ENCODE measurements around the gene ATG7.
"Not testable (repeated sequence)": the region's sequence is repeated elsewhere in the genome, so short reads cannot be mapped to it uniquely, and the experiment has no call there.

Gene ATG7

GRCh38 chr3:11509173-11510000 lies 237.2 kb downstream of the ATG7 start:
- Histone ChIP-seq H3K27me3 (ENCODE audit: control insufficient read depth, insufficient read depth, low read length, poor library complexity, severe bottlenecking) (no peaks in the 10 kb centered on the region), H3K4me1 (ENCODE audit: control insufficient read depth, insufficient read depth, low read length) (peaks cover 24% of the 10 kb centered on the region), H3K4me3 (ENCODE audit: insufficient read depth, low read depth, low read length) (no peak overlapping the region), H3K9me3 (ENCODE audit: control insufficient read depth, low read length) (no peaks in the 10 kb centered on the region), H3K36me3 (ENCODE audit: control insufficient read depth, insufficient read depth, low read length) (no peaks in the 10 kb centered on the region), H3K27ac (ENCODE audit: insufficient read depth, low read depth, low read length, poor library complexity, severe bottlenecking) (peak overlapping the region; percentile 58)
- 35 to 38% methylated on average over 9 of the region's 9 CpGs for WGBS, 2 experiments

DNA sequence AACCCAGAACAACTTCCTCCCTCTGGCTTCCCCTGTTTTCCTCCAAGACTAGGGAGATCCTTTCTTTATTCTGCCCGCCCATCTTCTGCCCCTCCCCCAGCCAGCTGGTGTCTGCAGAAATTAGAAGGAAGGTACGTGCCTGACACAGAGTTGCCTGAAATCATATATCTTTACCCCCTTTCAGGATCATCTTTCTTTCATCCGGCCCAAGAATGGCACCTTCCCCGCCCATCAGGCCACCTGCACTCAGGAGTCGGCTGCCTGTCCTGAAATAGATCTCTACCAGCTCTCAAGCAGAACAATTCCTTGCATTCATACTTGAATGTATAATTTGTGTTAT lies 237.8 kb downstream of the ATG7 start:
- peak overlapping the region; percentile 58 for H3K27ac ChIP-seq (ENCODE audit: insufficient read depth, low read depth, low read length, poor library complexity, severe bottlenecking)
- no peaks in the 10 kb centered on the region for H3K36me3 ChIP-seq (ENCODE audit: control insufficient read depth, insufficient read depth, low read length)
- no peaks in the 10 kb centered on the region for H3K9me3 ChIP-seq (ENCODE audit: control insufficient read depth, low read length)
- no peaks in the 10 kb centered on the region for H3K27me3 ChIP-seq (ENCODE audit: control insufficient read depth, insufficient read depth, low read length, poor library complexity, severe bottlenecking)
- H3K4me1 ChIP-seq (ENCODE audit: control insufficient read depth, insufficient read depth, low read length): peaks cover 24% of the 10 kb centered on the region
- 35% methylated on average over 4 to 5 of the region's 5 CpGs for WGBS, 2 experiments
- no peak overlapping the region for H3K4me3 ChIP-seq (ENCODE audit: insufficient read depth, low read depth, low read length)

DNA sequence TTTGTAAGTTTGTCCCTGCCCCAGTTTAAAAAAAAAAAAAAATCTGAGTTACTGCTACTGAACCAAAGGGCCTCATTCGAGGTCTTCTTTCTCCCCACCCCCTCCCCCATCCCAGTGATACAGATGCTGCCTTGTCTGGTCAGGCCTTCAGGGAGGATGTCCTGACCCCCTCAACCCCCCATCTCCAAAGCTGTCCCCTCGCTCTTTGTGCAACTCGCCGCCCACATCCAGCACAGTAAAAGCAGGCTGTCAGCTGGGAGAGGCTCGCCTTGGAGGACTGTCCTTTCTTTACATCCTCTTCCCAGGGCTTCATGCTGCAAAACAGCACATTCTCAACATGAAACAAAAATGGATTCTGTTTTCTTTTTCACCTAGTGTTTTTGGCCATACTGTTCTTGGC lies 238.2 kb downstream of the ATG7 start:
- H3K27me3 ChIP-seq (ENCODE audit: control insufficient read depth, insufficient read depth, low read length, poor library complexity, severe bottlenecking): no peaks in the 10 kb centered on the region
- H3K4me3 ChIP-seq (ENCODE audit: insufficient read depth, low read depth, low read length): no peak overlapping the region
- H3K9me3 ChIP-seq (ENCODE audit: control insufficient read depth, low read length): no peaks in the 10 kb centered on the region
- 45 to 52% methylated on average over 5 of the region's 5 CpGs for WGBS, 2 experiments
- peak overlapping the region; percentile 58 for H3K27ac ChIP-seq (ENCODE audit: insufficient read depth, low read depth, low read length, poor library complexity, severe bottlenecking)
- H3K36me3 ChIP-seq (ENCODE audit: control insufficient read depth, insufficient read depth, low read length): no peaks in the 10 kb centered on the region
- peaks cover 24% of the 10 kb centered on the region for H3K4me1 ChIP-seq (ENCODE audit: control insufficient read depth, insufficient read depth, low read length)

DNA sequence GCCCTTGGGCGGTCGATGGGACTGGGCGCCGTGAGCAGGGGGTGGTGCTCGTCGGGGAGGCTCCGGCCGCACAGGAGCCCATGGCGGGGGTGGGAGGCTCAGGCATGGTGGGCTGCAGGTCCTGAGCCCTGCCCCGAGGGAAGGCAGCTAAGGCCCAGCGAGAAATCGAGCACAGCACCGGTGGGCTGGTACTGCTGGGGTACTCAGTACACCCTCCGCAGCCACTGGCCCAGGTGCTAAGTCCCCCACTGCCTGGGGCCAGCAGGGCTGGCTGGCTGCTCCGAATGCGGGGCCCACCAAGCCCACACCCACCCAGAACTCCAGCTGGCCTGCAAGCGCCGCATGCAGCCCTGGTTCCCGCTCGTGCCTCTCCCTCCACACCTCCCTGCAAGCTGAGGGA lies 239.4 kb downstream of the ATG7 start:
- H3K4me1 ChIP-seq (ENCODE audit: control insufficient read depth, insufficient read depth, low read length): peaks cover 24% of the 10 kb centered on the region
- H3K4me3 ChIP-seq (ENCODE audit: insufficient read depth, low read depth, low read length); H3K27ac ChIP-seq (ENCODE audit: insufficient read depth, low read depth, low read length, poor library complexity, severe bottlenecking); H3K9me3 ChIP-seq (ENCODE audit: control insufficient read depth, low read length); H3K27me3 ChIP-seq (ENCODE audit: control insufficient read depth, insufficient read depth, low read length, poor library complexity, severe bottlenecking); H3K36me3 ChIP-seq (ENCODE audit: control insufficient read depth, insufficient read depth, low read length): not testable (repeated sequence)
- 95% methylated on average over 16 of the region's 20 CpGs for WGBS, 2 experiments

- H3K4me1 ChIP-seq (ENCODE audit: control insufficient read depth, insufficient read depth, low read length): peaks cover 24% of the 10 kb centered on the region
- H3K27ac ChIP-seq (ENCODE audit: insufficient read depth, low read depth, low read length, poor library complexity, severe bottlenecking); H3K36me3 ChIP-seq (ENCODE audit: control insufficient read depth, insufficient read depth, low read length); H3K4me3 ChIP-seq (ENCODE audit: insufficient read depth, low read depth, low read length); H3K9me3 ChIP-seq (ENCODE audit: control insufficient read depth, low read length); H3K27me3 ChIP-seq (ENCODE audit: control insufficient read depth, insufficient read depth, low read length, poor library complexity, severe bottlenecking): not testable (repeated sequence)
- 94 to 95% methylated on average over 27 of the region's 27 CpGs for WGBS, 2 experiments
Measured at GRCh38 chr3:11513125-11513816, 241.1 kb downstream of the ATG7 start.

- Histone ChIP-seq H3K36me3 (ENCODE audit: control insufficient read depth, insufficient read depth, low read length) (no peaks in the 10 kb centered on the region), H3K9me3 (ENCODE audit: control insufficient read depth, low read length) (no peaks in the 10 kb centered on the region), H3K4me1 (ENCODE audit: control insufficient read depth, insufficient read depth, low read length) (peaks cover 19% of the 10 kb centered on the region), H3K27me3 (ENCODE audit: control insufficient read depth, insufficient read depth, low read length, poor library complexity, severe bottlenecking) (no peaks in the 10 kb centered on the region), H3K4me3 (ENCODE audit: insufficient read depth, low read depth, low read length) (no peak overlapping the region), H3K27ac (ENCODE audit: insufficient read depth, low read depth, low read length, poor library complexity, severe bottlenecking) (no peak overlapping the region)
- 90 to 92% methylated on average over 3 of the region's 3 CpGs for WGBS, 2 experiments
Measured at GRCh38 chr3:11513817-11514135, 241.6 kb downstream of the ATG7 start.

- WGBS, 2 experiments: 72 to 75% methylated on average over 7 of the region's 7 CpGs
- no peak overlapping the region for H3K4me3 ChIP-seq (ENCODE audit: insufficient read depth, low read depth, low read length)
- H3K36me3 ChIP-seq (ENCODE audit: control insufficient read depth, insufficient read depth, low read length): no peaks in the 10 kb centered on the region
Measured at GRCh38 chr3:11514191-11514821, 242.1 kb downstream of the ATG7 start.

GRCh38 chr3:11517601-11518000 lies 245.4 kb downstream of the ATG7 start:
- Histone ChIP-seq H3K4me3 (ENCODE audit: insufficient read depth, low read depth, low read length) (no peak overlapping the region), H3K27ac (ENCODE audit: insufficient read depth, low read depth, low read length, poor library complexity, severe bottlenecking) (no peak overlapping the region), H3K9me3 (ENCODE audit: control insufficient read depth, low read length) (no peaks in the 10 kb centered on the region), H3K36me3 (ENCODE audit: control insufficient read depth, insufficient read depth, low read length) (no peaks in the 10 kb centered on the region), H3K27me3 (ENCODE audit: control insufficient read depth, insufficient read depth, low read length, poor library complexity, severe bottlenecking) (no peaks in the 10 kb centered on the region), H3K4me1 (ENCODE audit: control insufficient read depth, insufficient read depth, low read length) (no peaks in the 10 kb centered on the region)
- WGBS, 2 experiments: 89 to 92% methylated on average over 6 of the region's 6 CpGs

More at GRCh38 chr3:11514191-11514821, 242.1 kb downstream of the ATG7 start:
- no peak overlapping the region for H3K27ac ChIP-seq (ENCODE audit: insufficient read depth, low read depth, low read length, poor library complexity, severe bottlenecking)
- H3K4me1 ChIP-seq (ENCODE audit: control insufficient read depth, insufficient read depth, low read length): peaks cover 13% of the 10 kb centered on the region
- no peaks in the 10 kb centered on the region for H3K27me3 ChIP-seq (ENCODE audit: control insufficient read depth, insufficient read depth, low read length, poor library complexity, severe bottlenecking)
- no peaks in the 10 kb centered on the region for H3K9me3 ChIP-seq (ENCODE audit: control insufficient read depth, low read length)

- Histone ChIP-seq H3K9me3 (ENCODE audit: control insufficient read depth, low read length) (no peaks in the 10 kb centered on the region), H3K27me3 (ENCODE audit: control insufficient read depth, insufficient read depth, low read length, poor library complexity, severe bottlenecking) (no peaks in the 10 kb centered on the region), H3K36me3 (ENCODE audit: control insufficient read depth, insufficient read depth, low read length) (no peaks in the 10 kb centered on the region), H3K4me1 (ENCODE audit: control insufficient read depth, insufficient read depth, low read length) (no peaks in the 10 kb centered on the region), H3K4me3 (ENCODE audit: insufficient read depth, low read depth, low read length) (no peak overlapping the region), H3K27ac (ENCODE audit: insufficient read depth, low read depth, low read length, poor library complexity, severe bottlenecking) (no peak overlapping the region)
- 95 to 96% methylated on average over 8 of the region's 8 CpGs for WGBS, 2 experiments
Measured at GRCh38 chr3:11521167-11521566, 249.0 kb downstream of the ATG7 start.

GRCh38 chr3:11522398-11522715 lies 250.2 kb downstream of the ATG7 start:
- Histone ChIP-seq H3K4me1 (ENCODE audit: control insufficient read depth, insufficient read depth, low read length) (no peaks in the 10 kb centered on the region), H3K27me3 (ENCODE audit: control insufficient read depth, insufficient read depth, low read length, poor library complexity, severe bottlenecking) (no peaks in the 10 kb centered on the region), H3K36me3 (ENCODE audit: control insufficient read depth, insufficient read depth, low read length) (no peaks in the 10 kb centered on the region), H3K27ac (ENCODE audit: insufficient read depth, low read depth, low read length, poor library complexity, severe bottlenecking) (no peak overlapping the region), H3K4me3 (ENCODE audit: insufficient read depth, low read depth, low read length) (no peak overlapping the region), H3K9me3 (ENCODE audit: control insufficient read depth, low read length) (no peaks in the 10 kb centered on the region)
- WGBS, 2 experiments: 91 to 95% methylated on average over 5 of the region's 5 CpGs
